Skin of body (tissue), 2 donors: Measurements from ENCODE around the gene SCARB1. TPM values are rescaled to one million over a fixed set of nuclear protein-coding genes. Genes with fewer than 3 reads are reported as not detected.
"Not testable (repeated sequence)": the region's sequence is repeated elsewhere in the genome, so short reads cannot be mapped to it uniquely, and the experiment has no call there.

ENCODE experiments used
- DNase-seq: peaks from one replicate; lab custom pipeline; 2025; lab: John Stamatoyannopoulos, UW
- total RNA-seq: library from RNA; depleted of rRNA; stranded (reverse); fragments of >200 nt; gene quantifications from one replicate; pipeline ENCODE4 v1.2.3, GENCODE V29; 2014

Gene SCARB1, protein sequence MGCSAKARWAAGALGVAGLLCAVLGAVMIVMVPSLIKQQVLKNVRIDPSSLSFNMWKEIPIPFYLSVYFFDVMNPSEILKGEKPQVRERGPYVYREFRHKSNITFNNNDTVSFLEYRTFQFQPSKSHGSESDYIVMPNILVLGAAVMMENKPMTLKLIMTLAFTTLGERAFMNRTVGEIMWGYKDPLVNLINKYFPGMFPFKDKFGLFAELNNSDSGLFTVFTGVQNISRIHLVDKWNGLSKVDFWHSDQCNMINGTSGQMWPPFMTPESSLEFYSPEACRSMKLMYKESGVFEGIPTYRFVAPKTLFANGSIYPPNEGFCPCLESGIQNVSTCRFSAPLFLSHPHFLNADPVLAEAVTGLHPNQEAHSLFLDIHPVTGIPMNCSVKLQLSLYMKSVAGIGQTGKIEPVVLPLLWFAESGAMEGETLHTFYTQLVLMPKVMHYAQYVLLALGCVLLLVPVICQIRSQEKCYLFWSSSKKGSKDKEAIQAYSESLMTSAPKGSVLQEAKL
- total RNA-seq: 14.1 TPM

GRCh38 chr12:124863416-124864325 is at the start of gene SCARB1:
SCARB1 (minus strand) TSS chr12:124863864; CDS start chr12:124863720, 144 bp downstream.
- DNase-seq: peak; percentile 71

DNA sequence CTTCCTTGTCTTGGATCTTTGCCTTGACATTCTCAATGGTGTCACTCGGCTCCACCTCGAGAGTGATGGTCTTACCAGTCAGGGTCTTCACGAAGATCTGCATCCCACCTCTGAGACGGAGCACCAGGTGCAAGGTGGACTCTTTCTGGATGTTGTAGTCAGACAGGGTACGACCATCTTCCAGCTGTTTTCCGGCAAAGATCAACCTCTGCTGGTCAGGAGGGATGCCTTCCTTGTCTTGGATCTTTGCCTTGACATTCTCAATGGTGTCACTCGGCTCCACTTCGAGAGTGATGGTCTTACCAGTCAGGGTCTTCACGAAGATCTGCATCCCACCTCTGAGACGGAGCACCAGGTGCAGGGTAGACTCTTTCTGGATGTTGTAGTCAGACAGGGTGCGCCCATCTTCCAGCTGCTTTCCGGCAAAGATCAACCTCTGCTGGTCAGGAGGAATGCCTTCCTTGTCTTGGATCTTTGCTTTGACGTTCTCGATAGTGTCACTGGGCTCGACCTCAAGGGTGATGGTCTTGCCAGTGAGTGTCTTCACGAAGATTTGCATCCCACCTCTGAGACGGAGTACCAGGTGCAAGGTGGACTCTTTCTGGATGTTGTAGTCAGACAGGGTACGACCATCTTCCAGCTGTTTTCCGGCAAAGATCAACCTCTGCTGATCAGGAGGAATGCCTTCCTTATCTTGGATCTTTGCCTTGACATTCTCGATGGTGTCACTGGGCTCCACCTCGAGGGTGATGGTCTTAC is 49.0 kb upstream of the SCARB1 start:
- DNase-seq: not testable (repeated sequence)

DNA sequence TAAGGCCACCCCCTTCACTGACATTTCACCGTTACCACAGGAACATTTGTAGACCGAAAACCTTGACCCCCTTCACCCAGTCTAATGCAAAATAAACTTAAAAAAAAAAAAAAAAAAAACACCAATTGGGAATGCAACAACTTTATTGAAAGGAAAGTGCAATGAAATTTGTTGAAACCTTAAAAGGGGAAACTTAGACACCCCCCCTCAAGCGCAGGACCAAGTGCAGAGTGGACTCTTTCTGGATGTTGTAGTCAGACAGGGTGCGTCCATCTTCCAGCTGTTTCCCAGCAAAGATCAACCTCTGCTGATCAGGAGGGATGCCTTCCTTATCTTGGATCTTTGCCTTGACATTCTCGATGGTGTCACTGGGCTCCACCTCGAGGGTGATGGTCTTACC is 47.9 kb upstream of the SCARB1 start:
- DNase-seq: not testable (repeated sequence)

GRCh38 chr12:124910561-124911478 is 47.2 kb upstream of the SCARB1 start:
- DNase-seq: no peak

- no peak for DNase-seq
Observed at GRCh38 chr12:124909831-124910560, 46.3 kb upstream of the SCARB1 start.

DNA sequence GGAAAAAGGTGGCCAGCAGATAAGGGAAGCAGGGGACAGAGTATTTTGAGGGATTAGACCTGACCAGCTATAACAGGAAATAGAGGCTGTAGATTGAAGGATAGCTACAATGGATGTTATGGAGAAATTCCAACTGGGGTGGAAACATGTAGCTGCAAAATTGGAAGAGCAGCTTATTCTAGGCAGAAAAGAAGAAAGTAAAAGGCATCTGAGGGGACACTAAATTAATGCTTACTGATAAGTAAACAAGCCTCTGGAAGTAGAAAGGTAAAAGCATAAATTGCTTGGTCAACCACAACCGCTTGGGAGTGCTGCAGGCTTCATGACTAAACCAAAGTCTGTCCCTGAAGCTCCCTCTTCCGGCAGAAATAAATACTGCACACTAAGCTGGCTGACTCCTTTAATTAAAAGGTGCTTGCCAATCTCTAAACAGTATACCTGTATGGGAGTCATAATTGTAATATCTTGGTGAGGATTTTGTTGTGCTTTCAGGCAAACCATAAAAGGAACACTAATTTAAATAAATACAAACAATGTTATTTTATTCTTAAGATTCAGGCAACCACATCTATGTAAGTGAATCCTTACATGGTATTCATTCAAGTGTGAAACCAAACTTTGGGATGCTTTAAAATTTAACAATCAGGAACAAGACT is 43.1 kb upstream of the SCARB1 start:
- DNase-seq: no peak

DNA sequence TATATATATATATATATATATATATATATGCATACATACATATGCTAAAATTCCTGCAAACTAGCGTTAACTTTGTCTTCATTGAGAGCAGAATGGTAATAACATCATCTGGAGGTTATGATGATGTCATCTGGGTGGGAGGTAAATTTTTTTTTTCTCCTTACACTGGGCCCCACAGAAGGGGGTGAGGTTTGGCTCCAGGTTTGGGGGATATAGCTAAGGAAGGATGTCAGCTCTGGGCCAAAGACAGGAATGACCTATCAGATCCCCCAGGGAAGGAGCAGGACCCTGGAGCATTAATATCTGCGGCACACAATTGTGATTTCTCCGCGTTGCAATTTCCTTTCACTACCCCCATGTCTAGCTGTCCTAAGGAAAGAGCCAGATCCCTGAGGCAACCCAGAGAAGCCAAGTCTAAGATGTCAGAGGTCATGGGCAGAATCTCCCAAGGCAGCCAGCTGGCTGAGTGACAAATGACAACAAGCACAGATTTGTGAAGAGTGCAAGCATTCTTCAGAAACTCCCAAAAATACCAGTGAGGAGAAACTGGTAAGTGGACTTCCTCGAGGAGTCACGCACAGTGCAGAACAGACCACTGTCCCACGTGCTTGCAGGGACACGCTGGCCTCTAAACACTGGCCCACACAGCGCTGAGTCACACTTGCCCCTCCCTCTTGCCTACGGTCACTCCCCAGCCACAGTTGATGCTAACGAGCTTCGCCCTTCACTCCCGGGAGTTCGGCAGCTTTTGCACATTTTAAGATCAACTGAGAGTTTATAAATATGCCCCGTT is 40.8 kb upstream of the SCARB1 start:
- DNase-seq: peak; percentile 74

DNA sequence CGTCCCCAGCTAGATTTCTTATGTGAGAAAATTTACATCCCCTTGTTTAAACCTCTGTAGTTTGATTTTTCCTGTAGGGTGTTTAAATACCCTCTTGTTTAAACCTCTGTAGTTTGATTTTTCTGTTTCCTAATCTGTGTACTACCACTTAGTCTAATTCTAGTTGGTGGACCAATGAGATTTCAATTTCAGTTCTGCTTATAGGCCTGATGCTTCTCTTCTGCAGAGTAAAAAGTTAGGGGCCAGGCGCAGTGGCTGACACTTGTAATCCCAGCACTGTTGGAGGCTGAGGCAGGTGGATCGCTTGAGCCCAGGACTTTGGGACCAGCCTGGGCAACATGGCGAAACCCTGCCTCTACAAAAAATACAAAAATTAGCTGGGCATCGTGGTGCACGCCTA is 39.3 kb upstream of the SCARB1 start:
- DNase-seq: no peak

DNA sequence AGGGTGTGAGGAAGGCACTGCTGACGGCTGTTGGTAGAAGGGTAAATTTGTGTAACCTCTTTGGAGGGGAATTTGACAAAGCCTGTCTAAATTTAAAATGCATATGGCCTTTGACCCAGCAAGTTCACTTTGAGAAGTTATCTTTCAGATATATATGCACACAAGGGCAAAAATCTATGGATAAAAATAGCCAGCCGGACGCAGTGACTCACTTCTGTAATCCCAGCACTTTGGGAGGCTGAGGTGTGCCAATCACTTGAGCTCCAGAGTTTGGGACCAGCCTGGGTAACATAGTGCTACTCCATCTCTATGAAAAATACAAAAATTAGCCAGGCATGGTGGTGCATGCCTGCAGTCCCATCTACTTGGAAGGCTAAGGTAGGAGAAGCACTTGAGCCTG is 37.3 kb upstream of the SCARB1 start:
- no peak for DNase-seq

GRCh38 chr12:124900345-124900795 is 36.7 kb upstream of the SCARB1 start:
- DNase-seq: not testable (repeated sequence)

- DNase-seq: no peak
Observed at GRCh38 chr12:124898923-124899294, 35.2 kb upstream of the SCARB1 start.

DNA sequence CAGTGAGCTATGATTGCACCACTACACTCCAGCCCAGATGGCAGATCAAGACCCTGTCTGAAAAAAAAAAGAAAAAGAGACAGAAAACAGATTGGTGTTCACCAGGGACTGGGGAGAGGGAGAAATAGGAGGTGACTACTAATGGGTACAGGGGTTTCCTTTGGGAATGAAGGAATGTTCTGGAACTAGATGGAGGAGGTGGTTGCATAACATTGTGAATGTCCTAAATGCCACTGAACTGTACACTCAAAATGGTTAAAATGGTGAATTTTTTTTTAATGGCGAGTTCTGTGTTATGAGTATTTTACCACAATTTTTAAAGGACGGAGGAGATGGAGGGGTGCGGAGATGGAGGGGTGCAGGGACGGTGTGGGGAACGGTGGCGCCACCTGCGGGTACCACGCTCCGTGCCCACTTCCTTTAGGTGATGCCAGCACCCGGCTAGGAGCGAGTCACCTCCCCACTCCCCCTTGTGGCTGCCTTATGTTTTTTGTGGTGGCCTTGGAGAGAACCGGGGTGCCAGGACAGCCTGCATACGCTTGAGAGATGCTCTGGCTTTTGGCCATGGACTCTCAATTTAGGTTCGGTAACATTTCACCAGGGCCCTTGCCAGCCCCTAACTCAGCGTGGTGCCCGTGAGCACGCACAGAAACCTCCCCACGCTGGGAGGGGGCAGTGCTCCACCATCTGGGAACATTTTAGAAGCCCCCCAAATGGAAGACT is 34.7 kb upstream of the SCARB1 start:
- DNase-seq: no peak

GRCh38 chr12:124896461-124896860 is 32.8 kb upstream of the SCARB1 start:
- no peak for DNase-seq

GRCh38 chr12:124893792-124894516 is 30.3 kb upstream of the SCARB1 start:
- no peak for DNase-seq

GRCh38 chr12:124888260-124888659 is 24.6 kb upstream of the SCARB1 start:
- no peak for DNase-seq

- not testable (repeated sequence) for DNase-seq
Observed at GRCh38 chr12:124887766-124888165, 24.1 kb upstream of the SCARB1 start.
